Measurements from ENCODE around the gene RITA1.

RITA1 gene

DNA sequence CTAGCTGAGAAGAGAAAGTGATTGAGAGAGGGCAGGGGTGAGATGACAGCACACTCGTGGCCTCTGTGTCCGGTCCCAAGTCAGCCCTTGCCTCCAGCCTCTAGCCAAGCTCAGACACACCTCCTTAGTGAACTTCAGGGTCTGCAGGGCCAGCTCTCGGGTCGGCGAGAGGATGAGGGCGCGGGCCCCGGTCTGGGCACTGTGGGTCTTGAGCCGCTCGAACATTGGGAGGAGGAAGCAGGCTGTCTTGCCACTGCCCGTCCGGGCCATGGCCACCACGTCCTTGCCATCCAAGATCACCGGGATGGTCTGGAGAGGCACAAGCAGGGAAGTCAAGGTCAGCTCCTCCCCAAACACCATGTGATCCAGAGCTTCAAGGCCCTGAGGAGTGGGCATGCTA, 6.5 kb upstream of the RITA1 start:
- DNase-seq (ENCODE audit: low spot score), result no peak

DNA sequence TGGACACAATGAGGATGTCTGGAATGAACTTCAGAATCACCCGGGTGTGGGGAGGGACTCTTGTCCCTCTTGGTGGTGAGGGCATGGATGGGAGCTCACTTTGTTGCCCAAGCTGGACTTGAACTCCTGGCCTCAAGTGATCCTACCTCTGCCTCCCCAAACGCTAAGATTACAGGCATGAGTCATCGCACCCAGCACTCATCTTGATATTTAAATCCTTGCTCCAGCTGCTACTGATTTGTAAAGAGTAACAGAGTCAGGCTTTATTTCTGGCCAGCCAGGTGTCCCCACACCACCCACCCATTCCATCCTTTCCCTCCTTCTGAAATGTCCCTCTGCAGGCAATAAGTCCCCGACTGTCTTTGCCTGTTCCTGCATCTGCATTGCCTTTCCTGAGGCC, 5.2 kb upstream of the RITA1 start:
- no peak for DNase-seq (ENCODE audit: low spot score)

DNA sequence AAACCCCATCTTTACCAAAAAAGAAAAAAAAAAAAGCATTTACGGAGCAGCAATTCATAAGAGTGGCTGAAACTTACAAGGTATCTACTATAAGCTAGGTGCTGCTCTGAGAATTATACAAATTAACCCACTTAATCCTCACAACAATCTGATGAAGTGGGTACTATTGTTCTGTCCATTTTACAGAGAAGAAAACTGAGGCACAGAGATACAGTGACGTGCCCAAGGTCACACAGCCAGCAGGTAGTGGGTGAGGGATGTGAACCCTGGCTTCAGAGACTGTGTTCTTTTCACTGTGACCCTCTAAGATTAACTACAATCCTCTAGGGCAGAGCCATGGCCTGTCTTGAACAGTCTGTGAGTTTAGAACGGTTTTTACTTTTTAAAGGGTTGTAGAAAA, 3.5 kb upstream of the RITA1 start:
- no peak for DNase-seq (ENCODE audit: low spot score)

DNA sequence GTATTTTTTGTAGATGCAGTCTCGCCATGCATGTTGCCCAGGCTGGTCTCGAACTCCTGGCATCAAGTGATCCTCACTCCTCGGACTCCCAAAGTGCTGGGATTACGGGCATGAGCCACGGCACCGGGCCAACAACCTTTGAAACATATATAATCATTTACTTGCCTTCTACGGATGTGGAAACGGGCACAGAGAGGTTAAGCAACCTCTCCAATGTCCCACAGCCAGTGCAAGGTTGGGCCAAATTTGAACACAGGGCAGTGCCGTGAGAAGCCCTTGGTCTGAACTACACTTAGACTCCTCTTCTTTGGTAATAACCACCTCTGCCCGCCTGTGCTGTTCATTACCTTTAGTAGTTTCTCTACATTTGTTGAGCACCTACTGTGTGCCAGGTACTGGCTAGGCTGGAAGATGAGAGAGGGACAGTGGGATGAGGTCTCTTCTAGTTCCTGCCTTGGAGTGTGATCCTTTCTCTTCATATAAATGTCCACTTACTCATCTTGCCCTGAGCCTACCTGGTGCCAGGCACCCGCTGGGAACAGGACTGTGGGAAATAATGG, 2.4 kb upstream of the RITA1 start:
- no peak for DNase-seq (ENCODE audit: low spot score)

DNA sequence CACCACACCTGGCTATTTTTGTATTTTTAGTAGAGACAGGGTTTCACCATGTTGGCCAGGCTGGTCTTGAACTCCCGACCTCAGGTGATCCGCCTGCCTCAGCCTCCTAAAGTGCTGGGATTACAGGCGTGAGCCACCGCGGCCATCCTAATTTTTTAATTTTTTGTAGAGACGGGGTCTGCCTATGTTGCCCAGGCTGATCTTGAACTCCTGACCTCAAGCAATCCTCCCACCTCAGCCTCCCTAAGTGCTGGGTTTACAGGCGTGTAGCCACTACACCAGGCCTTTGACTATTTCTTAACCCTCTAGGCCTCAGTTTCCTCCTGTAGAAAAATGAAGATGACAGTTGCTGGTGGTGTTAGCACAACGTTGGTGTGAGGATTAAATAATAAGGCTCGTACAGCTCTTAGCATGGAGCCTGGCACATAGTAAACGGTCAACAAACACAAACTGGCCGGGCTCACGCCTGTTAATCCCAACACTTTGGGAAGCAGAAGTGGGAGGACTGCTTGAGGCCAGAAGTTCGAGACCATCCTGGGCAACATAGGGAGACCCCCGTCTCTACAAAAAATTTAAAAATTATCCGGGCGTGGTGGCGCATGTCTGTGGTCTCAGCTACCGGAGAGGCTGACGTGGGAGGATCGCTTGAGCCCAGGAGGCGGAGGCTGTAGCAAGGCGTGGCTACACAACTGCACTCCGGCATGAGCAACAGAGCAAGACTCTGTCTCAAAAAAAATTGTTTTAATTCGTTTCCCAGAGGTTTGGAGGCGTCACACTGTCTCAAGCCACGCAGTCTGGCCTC, 1.2 kb upstream of the RITA1 start:
- DNase-seq (ENCODE audit: low spot score), result no peak

DNA sequence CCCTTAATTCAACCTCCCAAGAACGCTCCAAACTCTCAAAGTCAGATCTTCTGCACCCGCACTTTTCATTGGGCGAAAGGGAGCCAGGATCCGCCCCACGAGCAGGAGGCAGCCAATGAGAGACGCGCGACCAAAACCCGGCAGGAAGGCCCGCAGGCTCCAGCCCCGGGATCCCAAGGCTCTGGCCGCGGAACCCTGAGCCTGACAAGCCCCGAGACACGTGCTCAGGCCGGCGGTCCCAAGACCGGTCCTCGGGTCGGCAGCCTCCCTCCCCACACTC, 681 bp upstream of the RITA1 start:
- peak; percentile 93 for DNase-seq (ENCODE audit: low spot score)

DNA sequence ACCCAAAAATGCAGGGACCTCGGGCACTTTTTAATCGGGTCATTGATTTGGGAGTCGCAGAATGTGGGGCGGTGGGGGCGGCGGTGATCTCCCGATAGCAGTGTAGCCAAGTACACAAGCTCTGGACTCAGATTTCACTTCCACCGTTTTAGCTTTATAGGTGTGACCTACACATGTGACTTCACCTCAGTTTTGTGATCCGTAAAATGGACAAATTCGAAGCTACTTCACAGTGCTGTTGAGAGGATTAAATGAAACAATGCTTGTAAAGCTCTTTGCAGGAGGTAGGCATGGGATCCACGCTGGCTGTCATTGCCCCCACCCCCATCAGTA, 478 bp downstream of the RITA1 start:
- peak; percentile 65 for DNase-seq (ENCODE audit: low spot score)

DNA sequence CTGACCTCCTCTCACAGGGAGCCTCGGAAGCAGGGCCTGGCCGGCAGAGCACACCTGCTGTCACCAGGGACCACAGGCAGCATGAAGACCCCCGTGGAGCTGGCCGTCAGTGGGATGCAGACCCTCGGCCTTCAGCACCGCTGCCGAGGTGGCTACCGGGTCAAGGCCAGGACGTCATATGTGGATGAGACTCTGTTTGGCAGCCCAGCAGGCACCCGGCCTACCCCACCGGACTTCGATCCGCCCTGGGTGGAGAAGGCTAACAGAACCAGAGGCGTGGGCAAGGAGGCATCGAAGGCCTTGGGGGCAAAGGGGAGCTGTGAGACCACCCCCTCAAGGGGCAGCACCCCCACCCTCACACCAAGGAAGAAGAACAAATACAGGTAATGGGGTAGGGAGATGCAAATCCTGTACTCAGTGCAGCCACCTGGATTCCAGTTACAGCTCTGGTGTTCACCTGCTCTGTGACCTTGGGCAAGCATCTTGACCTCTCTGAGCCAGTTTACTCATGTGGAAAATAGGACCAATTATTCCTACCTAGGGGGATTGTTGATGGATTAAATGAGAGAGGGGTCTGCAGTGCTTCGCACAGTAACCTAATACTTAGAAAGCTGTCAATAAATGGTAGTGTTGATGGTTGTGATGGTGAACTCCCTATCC, 1.3 kb downstream of the RITA1 start:
- no peak for DNase-seq (ENCODE audit: low spot score)

DNA sequence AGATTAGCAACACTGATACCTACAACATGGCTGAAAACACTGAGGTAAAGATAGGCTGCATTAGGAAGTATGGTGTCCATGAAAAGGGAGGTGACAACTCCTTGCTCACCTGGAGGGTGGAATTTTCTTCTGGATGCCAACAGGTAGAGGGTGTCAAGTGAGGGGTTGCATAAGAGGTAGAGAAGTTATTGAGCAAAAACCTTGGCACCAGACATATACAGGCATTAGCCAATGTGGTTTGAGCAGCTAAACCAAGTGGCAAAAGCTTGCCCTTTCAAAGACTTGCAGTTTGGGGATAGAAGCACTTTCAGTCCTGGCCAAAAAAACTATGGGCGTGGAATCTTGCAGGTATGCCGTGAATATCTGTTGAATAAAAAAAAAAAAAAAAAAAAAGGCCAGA, 3.8 kb downstream of the RITA1 start:
- DNase-seq (ENCODE audit: low spot score), result no peak

DNA sequence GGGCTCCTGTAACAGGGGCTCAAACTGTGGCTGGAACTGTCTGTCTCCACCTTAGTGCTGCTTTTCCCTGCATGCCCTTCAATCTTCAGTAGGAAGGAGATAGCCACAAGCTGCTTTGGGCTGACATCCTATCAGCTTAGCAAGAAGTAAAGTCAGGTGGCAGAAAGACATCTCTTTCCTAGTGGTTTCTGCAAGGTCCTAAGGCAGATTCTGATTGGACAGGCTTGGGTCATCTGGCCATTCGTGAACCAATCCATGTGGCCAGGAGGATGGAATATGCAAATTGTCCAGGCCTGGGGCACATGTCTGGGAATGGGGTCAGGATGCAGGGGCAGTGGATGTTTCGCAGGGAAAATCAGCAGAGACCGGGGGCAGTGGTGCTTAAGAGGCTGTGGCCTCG, 5.2 kb downstream of the RITA1 start:
- peak; percentile 79 for DNase-seq (ENCODE audit: low spot score)

DNA sequence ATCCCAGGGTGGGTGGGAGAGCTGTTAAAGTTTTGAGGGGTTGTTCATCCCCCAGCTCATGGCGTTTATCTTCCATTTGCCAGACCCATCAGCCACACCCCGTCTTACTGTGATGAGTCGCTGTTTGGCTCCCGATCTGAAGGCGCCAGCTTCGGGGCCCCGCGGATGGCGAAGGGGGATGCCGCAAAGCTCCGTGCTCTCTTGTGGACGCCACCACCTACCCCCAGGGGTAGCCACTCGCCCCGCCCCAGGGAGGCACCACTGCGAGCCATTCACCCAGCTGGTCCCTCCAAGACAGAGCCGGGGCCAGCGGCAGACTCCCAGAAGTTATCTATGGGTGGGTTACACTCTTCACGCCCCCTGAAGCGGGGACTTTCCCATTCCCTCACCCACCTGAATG, 5.7 kb downstream of the RITA1 start:
- no peak for DNase-seq (ENCODE audit: low spot score)

DNA sequence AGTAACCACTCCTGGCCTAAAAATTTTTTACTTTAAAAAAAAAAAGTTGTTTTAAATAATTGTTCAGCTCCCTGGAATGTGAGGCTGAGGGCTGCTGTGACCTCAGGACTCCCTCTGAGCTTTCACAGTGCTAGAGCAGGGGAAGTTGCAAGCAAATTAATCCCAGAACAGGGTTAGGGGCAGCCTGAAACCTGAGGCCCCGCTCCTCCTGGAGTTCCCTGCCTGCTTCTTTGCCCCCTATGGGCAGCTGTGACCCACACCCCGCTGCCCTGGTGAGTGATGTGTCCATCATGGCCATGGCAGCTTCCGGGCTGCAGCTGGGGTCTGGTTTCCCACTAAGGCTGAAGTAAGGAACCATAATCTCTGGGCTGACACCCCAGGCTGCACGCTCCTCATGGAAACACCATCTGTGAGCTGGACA, 9.5 kb downstream of the RITA1 start:
- DNase-seq (ENCODE audit: low spot score), result no peak

DNA sequence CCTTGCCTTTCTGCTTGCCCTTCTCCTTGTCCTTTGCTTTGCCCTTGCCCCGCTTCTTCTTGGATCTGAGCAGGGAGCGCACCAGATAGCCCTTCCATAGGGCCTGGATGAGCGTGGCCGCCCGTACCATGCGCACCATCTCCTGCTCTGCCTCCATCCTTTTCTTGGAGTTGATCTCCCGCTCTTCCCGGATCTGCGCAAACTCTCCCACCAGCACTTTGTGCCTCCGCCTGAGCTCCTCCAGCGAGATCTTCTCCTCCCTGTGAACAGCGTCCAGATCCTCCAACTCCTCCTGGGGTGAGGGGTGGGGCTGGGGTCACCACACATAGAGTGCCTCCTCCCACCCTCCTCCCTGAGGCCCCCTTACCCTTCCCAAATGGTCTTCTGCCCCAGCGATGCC, 10.1 kb downstream of the RITA1 start:
- no peak for DNase-seq (ENCODE audit: low spot score)

DNA sequence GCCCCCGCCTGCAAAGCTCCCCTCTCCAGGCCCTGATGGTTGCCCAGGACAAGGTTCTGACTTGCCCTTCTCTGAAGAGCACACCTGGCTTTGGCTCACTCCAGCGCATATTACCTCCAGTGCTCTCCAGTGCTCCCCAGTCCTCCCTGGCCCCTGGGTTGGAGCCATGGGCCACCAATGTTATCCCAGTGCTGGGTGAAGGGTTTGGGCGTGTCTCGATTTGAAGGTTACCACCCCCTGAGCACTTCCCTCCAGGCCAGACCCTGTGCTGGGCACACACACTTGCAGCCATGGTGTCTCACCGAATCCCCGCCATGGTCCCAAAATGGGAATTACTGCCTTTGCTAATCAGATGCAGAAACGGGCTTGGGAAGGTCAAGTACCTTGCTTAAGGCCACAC, 11.1 kb downstream of the RITA1 start:
- no peak for DNase-seq (ENCODE audit: low spot score)

DNA sequence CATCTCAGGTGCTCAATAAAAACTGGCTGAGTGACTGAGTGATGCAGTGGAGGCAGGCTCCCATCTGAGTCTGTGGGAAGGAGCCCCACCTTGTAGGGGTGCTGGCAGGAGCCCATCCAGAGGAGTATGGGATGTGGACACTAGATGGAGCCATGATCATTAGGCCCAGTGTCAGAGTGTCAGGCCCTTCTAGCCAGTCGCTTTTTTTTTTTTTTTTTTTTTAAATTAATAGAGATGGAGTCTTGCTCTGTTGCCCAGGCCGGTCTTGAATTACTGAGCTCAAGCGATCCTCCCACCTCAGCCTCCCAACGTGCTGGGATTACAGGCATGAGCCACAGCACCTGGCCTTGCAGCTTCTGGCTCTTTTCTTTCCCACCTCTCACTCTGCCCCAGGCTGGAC, 11.5 kb downstream of the RITA1 start:
- DNase-seq (ENCODE audit: low spot score), result peak; percentile 86

DNA sequence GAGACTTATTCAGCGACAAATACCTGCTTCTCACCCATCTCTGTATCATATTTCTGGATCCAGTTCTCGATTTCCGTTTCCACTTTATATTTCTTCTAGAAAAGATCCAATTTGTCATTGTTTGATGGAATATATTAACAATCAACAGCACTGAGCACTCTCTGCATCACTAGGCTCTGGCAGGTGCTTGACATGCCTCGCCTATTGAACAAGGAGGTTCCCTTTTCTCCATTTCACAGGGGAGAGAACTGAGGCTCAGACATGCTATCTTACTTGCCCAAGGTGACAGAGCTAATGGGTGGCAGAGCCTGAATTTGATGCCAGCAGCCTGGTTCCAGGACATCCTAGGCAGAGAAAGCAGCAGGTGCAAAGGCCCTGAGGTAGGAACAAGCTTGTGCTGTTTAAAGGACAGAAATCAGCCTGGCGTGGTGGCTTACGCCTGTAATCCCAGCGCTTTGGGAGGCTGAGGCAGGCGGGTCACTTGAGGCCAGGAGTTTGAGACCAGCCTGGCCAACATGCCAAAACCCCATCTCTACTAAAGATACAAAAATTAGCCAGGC, 12.1 kb downstream of the RITA1 start:
- no peak for DNase-seq (ENCODE audit: low spot score)

DNA sequence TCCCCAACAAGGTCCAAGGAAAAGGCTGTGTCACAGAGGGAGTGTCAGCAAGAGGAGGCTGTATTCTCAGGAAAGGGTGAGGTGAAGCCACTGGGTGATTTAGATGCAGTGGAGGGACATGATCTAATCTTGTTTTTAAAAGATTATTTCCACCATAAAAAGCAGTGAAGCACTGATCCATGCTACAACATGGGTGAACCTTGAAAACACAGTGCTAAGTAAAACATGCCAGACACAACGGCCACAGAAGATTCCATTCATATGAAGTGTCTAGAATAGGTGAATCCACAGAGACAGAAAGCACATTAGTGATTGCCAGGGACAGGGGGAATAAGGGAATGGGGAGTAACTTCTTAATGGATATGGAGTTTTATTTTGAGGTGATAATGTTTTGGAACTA, 12.8 kb downstream of the RITA1 start:
- DNase-seq (ENCODE audit: low spot score), result no peak

DNA sequence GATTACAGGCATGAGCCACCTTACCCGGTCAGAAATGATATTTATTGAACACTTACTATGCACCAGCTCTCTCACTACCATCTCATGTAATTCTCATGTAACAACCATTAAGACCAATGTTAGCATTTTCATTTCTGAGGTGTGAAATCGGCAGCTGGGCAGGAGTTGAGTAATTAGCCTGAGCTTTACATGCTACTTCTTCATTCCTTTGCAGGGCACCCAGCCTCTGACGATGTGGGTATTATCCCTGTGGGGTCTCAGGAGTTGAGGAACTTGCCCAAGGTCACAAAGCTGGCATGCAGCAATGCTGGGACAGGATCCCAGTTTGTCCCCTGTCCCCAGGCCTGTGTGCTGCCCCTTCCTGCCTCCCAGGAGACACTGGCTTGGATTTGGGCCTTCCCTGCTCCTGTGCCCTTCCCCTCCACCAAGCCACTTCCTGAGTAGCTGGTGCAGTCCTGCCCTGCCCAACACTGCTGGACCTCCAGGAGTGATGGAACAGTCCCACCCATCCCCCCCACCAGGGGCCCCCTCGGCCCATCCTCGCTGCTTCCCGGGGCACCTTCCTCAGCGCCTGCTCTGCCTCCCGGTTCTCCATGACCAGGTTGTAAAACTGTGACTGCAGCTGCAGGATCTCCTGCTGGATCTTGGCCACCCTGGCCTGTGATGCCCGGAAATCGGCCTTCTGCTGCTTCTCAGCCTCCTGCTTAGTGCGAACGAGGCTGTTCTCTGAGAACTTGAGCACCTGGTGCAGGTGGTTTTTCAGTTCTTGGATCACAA, 14.7 kb downstream of the RITA1 start:
- DNase-seq (ENCODE audit: low spot score), result no peak

DNA sequence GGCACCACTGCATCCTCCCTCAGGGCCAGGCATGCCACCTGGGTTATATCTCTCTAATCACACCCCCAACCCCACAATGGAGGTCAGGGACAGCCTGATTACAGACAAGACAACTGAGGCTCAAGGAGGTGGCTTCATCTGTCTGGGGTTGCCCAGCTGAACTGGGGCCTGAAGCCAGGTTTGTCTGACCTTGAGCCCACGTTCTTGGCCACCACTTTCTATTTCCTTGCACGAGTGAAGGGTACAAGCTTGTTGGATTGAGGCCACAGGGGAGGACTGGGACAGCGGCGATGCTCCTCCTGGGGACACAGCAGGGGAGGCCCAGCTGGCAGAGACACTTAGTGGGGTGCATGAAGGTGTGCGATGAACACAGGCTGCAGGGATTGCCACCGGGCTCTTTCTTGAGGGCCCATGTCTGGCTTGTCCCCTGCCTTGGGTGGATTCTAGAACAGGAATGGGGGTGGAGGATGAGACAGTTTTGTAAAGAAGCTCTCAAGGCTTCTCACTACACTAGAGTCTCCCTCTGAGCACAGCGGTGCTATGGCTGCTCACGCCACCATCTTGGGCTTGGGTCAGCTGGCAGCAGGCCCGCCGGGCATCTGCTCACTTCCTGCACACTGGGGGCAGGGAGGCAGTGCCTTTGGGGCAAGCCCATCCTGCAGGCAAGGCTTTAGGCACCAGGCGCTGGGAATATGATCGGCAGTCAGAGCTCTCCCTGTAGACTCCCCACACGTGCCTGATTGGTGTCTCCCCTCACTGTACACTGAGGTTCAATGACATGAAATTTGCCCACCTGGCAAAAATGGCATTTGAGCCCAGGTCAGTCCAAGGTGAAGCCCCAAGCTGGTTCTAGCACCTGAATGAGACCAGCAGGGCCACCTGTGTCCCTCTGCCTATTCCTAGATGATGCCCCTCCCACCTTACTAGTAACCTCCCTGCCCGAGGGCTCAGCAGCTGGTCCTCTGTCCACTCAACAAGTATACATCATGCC, 16.0 kb downstream of the RITA1 start:
- DNase-seq (ENCODE audit: low spot score), result no peak

DNA sequence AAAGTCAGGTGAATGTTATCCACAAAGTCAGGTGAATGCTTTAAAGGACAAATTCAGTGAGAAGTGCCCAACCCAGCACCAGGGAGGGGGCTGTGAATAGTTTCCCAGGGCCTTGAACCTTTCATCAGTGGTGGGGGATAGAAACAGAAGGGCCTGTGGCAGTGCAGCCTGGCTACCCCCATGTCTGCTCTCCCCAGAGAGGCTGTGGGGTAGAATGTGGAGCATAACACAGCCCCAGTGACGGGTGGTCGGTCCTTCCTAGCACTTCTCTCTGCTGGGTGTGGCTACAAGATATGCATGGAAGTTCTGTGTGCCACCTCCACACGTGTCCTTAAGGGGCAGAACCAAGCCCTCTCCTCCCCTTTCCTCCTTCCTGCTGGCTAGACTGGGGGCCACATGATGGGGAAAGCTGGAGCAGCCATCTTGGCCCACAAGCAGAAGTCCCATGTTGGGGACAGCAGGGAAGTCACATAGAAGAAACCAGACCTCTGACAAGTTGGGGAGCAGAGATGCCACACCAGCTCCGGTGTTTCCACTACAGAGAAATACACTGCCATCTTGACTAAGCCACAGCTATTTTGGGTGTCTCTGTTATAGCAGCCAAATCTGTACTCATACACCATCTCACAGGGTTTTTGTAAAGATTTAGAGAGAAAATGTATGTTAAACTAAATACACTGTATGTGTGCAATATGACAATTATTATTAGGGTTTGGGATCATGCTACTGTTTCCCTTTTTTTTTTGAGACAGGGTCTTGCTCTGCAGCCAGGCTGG, 17.0 kb downstream of the RITA1 start:
- no peak for DNase-seq (ENCODE audit: low spot score)
